Measurements from ENCODE around the gene CRYBB1. TPM values are rescaled to one million over a fixed set of nuclear protein-coding genes. Genes with fewer than 3 reads are reported as not detected.

The CRYBB1 gene
- total RNA-seq, 1 donor from 2014 or later, result 1.4 TPM

DNA sequence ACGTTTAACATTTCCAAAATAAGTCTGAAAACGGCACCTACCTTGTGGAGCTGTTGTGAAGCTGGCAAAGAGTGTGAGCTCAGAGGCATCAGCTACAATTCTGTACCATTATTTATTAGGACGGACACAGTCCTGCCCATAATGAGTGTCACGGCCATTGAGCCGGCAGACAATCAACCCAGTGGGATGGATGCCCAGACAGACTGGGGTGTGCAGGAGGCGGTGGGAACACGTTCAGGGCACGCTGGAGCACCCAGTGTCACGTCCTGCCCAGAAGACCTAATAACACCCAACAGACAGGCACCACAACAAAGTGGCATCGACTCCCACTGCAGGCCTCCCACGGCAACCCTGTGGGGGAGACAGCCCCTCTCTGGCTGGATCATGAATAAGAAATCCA is 62.3 kb downstream of the CRYBB1 start:
- Histone ChIP-seq H3K36me3 (no peaks in the 10 kb centered on the region), H3K4me3 (no peak overlapping the region), H3K9me3 (no peaks in the 10 kb centered on the region), H3K4me1 (peaks cover 42% of the 10 kb centered on the region), H3K27ac (no peak overlapping the region), H3K27me3 (ENCODE audit: low read depth) (no peaks in the 10 kb centered on the region)
- TF ChIP-seq, protein P1, sequence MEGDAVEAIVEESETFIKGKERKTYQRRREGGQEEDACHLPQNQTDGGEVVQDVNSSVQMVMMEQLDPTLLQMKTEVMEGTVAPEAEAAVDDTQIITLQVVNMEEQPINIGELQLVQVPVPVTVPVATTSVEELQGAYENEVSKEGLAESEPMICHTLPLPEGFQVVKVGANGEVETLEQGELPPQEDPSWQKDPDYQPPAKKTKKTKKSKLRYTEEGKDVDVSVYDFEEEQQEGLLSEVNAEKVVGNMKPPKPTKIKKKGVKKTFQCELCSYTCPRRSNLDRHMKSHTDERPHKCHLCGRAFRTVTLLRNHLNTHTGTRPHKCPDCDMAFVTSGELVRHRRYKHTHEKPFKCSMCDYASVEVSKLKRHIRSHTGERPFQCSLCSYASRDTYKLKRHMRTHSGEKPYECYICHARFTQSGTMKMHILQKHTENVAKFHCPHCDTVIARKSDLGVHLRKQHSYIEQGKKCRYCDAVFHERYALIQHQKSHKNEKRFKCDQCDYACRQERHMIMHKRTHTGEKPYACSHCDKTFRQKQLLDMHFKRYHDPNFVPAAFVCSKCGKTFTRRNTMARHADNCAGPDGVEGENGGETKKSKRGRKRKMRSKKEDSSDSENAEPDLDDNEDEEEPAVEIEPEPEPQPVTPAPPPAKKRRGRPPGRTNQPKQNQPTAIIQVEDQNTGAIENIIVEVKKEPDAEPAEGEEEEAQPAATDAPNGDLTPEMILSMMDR (IDR thresholded peaks at IDR 0.05), result no peak
- no peak for DNase-seq
- no peak for ATAC-seq
- intact Hi-C loops (cut with DNase I), result no loop called here

DNA sequence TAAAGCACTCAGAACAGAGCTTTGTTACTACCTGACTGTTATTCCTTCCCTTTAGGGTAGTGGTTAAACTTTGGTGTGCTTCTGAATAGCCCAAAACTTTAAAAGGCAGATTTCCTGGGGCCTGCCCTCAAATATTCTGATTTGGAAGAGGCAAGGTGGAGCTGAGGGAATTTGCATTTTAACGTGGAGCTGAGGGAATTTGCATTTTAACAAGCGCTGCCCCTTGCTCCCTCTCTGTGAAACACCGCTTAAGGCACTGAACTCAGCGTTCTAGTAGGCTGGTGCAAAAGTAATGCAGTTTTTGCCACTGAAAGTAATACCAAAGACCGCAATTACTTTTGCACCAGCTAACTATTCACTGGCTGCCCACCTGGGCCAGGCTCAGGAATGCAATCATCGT is 62.9 kb downstream of the CRYBB1 start:
- no peaks in the 10 kb centered on the region for H3K9me3 ChIP-seq
- H3K27me3 ChIP-seq (ENCODE audit: low read depth), result no peaks in the 10 kb centered on the region
- no peak for DNase-seq
- TF ChIP-seq, protein P1 (IDR thresholded peaks at IDR 0.05), result no peak
- H3K36me3 ChIP-seq, result no peaks in the 10 kb centered on the region
- no peak for ATAC-seq
- intact Hi-C loops (cut with DNase I), result no loop called here
- H3K27ac ChIP-seq, result no peak overlapping the region
- peaks cover 47% of the 10 kb centered on the region for H3K4me1 ChIP-seq
- H3K4me3 ChIP-seq, result no peak overlapping the region

DNA sequence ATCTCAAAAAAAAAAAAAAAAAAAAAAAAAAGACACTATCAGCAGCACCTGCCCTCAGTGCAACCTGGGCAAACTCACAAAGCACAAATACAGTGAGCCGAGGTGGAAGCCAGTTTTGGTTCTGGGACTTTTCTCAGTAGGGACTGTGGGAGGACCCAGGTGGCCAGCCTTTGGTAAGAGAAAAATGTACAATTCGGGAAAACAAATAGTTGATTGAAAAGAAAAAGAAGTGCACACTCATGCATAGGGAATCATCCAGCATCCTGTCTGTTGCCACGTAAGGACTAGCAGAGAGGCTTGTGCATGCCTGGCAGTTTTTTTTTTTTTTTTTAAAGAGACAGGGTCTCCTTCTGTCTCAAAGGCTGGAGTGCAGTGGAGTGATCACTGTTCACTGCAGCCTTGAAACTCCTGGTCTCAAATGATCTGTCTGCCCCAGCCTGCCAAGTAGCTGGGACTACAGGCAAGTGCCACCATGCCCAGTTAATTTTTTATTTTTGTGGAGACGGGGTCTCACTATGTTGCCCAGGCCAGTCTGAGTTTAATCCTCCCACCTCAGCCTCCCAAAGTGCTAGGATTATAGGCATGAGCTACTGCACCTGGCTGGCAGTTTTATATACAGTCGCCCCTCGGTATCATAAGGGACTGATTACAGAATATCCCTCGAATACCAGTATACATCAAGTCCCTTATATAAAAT is 64.6 kb downstream of the CRYBB1 start:
- Histone ChIP-seq H3K27ac (no peak overlapping the region), H3K4me3 (no peak overlapping the region), H3K4me1 (peaks cover 50% of the 10 kb centered on the region), H3K36me3 (no peaks in the 10 kb centered on the region), H3K9me3 (no peaks in the 10 kb centered on the region), H3K27me3 (ENCODE audit: low read depth) (no peaks in the 10 kb centered on the region)
- ATAC-seq (no peak), DNase-seq (no peak)
- intact Hi-C loops (cut with DNase I), result no loop called here
- TF ChIP-seq, protein P1 (IDR thresholded peaks at IDR 0.05), result no peak

DNA sequence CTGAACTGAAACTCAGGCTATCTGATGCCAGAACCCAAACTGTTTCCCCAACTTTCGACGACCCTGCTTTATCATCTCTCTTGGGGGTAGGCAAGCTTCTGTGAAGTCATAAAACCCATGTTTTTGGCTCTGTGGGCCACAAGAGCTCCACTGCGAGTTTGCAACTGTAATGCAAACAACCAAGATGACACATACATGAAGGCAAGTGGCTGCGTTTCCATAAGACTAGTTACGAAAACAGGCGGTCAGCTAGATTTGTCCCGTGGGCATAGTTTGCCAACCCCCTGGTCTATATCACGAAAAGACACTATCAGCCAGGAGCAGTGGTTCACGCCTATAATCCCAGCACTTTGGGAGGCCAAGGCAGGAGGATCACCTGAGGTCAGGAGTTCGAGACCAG is 65.4 kb downstream of the CRYBB1 start:
- no peaks in the 10 kb centered on the region for H3K9me3 ChIP-seq

DNA sequence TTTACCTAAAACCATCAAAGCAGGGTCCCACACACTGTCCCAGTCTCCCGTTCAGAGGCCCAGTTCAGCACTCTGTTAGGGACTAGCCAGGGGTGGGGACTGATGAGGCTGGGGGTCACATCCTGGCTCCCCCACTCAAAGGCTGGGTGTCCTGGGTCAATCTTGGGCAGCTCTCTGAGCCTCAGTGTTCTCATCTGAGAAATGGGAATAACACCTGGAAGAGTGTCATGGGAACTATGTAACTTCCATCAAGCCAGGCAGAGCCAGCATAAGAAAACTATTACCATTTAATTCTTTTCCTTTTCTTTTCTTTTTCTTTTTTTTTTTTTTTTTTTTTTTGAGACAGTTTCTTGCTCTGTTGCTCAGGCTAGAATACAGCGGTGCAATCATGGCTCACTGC is 66.3 kb downstream of the CRYBB1 start:
- intact Hi-C loops (cut with DNase I), result no loop called here
- Histone ChIP-seq H3K4me1 (peaks cover 54% of the 10 kb centered on the region), H3K27ac (peak overlapping the region; percentile 47), H3K9me3 (no peaks in the 10 kb centered on the region), H3K36me3 (peaks cover 9% of the 10 kb centered on the region), H3K4me3 (no peak overlapping the region), H3K27me3 (ENCODE audit: low read depth) (no peaks in the 10 kb centered on the region)
- no peak for ATAC-seq
- no peak for DNase-seq
- TF ChIP-seq, protein P1 (IDR thresholded peaks at IDR 0.05), result no peak

More for the DNA sequence above, 65.4 kb downstream of the CRYBB1 start:
- H3K36me3 ChIP-seq, result peaks cover 2% of the 10 kb centered on the region
- DNase-seq (no peak), ATAC-seq (no peak)
- TF ChIP-seq, protein P1 (IDR thresholded peaks at IDR 0.05), result no peak
- H3K4me3 ChIP-seq, result no peak overlapping the region
- intact Hi-C loops (cut with DNase I), result no loop called here
- no peaks in the 10 kb centered on the region for H3K27me3 ChIP-seq (ENCODE audit: low read depth)
- H3K27ac ChIP-seq, result no peak overlapping the region
- peaks cover 49% of the 10 kb centered on the region for H3K4me1 ChIP-seq

Measured in lower lobe of right lung (tissue), 2 donors.